ENCODE measurements around the gene ALPP.
"Not testable (repeated sequence)": the region's sequence is repeated elsewhere in the genome, so short reads cannot be mapped to it uniquely, and the experiment has no call there.

The ALPP gene

GRCh38 chr2:232382331-232383225 lies 4.0 kb downstream of the ALPP start:
- no peak for DNase-seq

- no peak for DNase-seq
These were observed 5.9 kb downstream of the ALPP start for GRCh38 chr2:232384466-232384865.

GRCh38 chr2:232385058-232385457 lies 6.5 kb downstream of the ALPP start:
- DNase-seq: not testable (repeated sequence)

GRCh38 chr2:232385660-232386489 lies 7.3 kb downstream of the ALPP start:
- no peak for DNase-seq

GRCh38 chr2:232386490-232386739 lies 7.9 kb downstream of the ALPP start:
- no peak for DNase-seq

- DNase-seq: no peak
These were observed 8.3 kb downstream of the ALPP start for GRCh38 chr2:232386740-232387450.

GRCh38 chr2:232387451-232388171 lies 9.1 kb downstream of the ALPP start:
- no peak for DNase-seq

GRCh38 chr2:232388324-232388891 lies 9.9 kb downstream of the ALPP start:
- no peak for DNase-seq

- no peak for DNase-seq
These were observed 10.8 kb downstream of the ALPP start for GRCh38 chr2:232389327-232389726.

GRCh38 chr2:232390661-232391060 lies 12.1 kb downstream of the ALPP start:
- DNase-seq: no peak

- DNase-seq: no peak
These were observed 15.0 kb downstream of the ALPP start for GRCh38 chr2:232393556-232393955.

- not testable (repeated sequence) for DNase-seq
These were observed 15.9 kb downstream of the ALPP start for GRCh38 chr2:232394431-232394830.

GRCh38 chr2:232395586-232395985 lies 17.0 kb downstream of the ALPP start:
- no peak for DNase-seq

- DNase-seq: no peak
These were observed 18.1 kb downstream of the ALPP start for GRCh38 chr2:232396683-232397082.

GRCh38 chr2:232398293-232399034 lies 19.9 kb downstream of the ALPP start:
- DNase-seq: no peak

- DNase-seq: no peak
These were observed 21.9 kb downstream of the ALPP start for GRCh38 chr2:232400256-232401015.

- no peak for DNase-seq
These were observed 24.0 kb downstream of the ALPP start for GRCh38 chr2:232402518-232402917.

GRCh38 chr2:232405943-232406510 lies 27.5 kb downstream of the ALPP start:
- no peak for DNase-seq

GRCh38 chr2:232406556-232407310 lies 28.2 kb downstream of the ALPP start, which contains the start of gene ALPG:
Gene ALPG (plus strand): TSS chr2:232406844. CDS start chr2:232406895, 51 bp downstream.
- DNase-seq: no peak

Data from T-helper 2 cell (primary cell).